NT2/D1 (cell line): ENCODE measurements around the gene ACLY.

Experiments
- YY1 ChIP-seq: IDR thresholded peaks from 2 replicates; pipeline ENCODE4 v1.6.1; 2011; ENCODE audit not compliant: insufficient read length, insufficient read depth
- ZNF274 ChIP-seq: IDR thresholded peaks from 2 replicates; pipeline ENCODE4 v1.6.1; 2011; ENCODE audit warnings: mild to moderate bottlenecking, low read depth, low read length

DNA sequence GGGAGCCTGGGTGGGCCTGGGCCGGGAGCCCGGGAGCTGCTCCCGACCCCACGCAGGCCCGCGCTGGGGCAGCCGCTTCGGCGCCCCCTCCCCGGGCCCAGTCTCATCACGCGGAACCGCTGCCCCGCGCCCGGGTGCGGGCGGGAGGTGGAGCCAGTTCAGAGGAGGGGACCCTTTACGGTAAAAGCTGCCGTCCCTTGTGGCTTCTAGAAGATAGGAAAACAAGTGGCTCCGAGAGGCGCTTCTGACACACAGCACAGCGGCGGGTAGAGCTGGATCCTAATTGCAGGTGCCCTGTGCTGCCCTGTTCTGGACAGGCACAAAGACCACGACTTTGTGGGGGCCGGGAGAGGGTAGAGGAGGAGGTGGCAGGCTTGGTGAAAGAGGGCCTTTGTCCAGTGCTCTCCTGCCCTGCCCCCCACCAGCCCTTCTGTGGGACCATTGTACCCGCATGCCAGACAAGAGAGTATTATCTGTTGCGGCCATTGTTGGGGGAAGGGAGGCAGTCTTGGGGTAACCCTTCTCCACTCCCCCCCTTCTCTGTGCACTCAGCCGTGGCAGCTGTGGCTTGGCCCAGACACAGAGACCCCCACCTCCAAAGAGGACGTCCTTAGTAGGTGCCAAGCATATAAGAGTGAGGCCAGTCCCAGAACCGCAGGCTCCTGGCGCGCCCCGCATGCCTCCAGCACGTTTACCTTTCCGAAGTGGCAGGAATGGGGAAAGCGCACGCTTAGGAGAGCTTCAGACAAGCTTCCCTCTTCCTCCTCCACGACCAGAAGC, 48.6 kb upstream of the ACLY start:
- TF ChIP-seq YY1 (no peak), ZNF274 (no peak)
